ENCODE results near the gene REST. TPM values are rescaled to one million over a fixed set of nuclear protein-coding genes. Genes with fewer than 3 reads are reported as not detected.
"Not testable (repeated sequence)": the region's sequence is repeated elsewhere in the genome, so short reads cannot be mapped to it uniquely, and the experiment has no call there.

Gene REST
- polyA plus RNA-seq (ENCODE audit: insufficient read length in 12 of 12): 10 to 100 TPM in 11 of 12 donors, not detected in 1; 25.5 to 38.7 (median 28.6) TPM
- long read RNA-seq, donor 1, full-length matches to known transcripts: 7 of 109 reads
- long read RNA-seq, donor 1, partial matches to known transcripts: 58 of 109 reads
- long read RNA-seq, donor 1, other reads (novel, unspliced or antisense): 44 of 109 reads
- long read RNA-seq, donor 2, full-length matches to known transcripts: 13 of 72 reads
- long read RNA-seq, donor 2, partial matches to known transcripts: 34 of 72 reads
- long read RNA-seq, donor 2, other reads (novel, unspliced or antisense): 25 of 72 reads
- long read RNA-seq, donor 3, full-length matches to known transcripts: 7 of 7 reads
- long read RNA-seq, donor 3, partial matches to known transcripts: 0 of 7 reads
- long read RNA-seq, donor 3, other reads (novel, unspliced or antisense): 0 of 7 reads
- long read RNA-seq, donor 4, full-length matches to known transcripts: 3 of 14 reads
- long read RNA-seq, donor 4, partial matches to known transcripts: 11 of 14 reads
- long read RNA-seq, donor 4, other reads (novel, unspliced or antisense): 0 of 14 reads
- long read RNA-seq, donor 5, full-length matches to known transcripts: 7 of 134 reads
- long read RNA-seq, donor 5, partial matches to known transcripts: 127 of 134 reads
- long read RNA-seq, donor 5, other reads (novel, unspliced or antisense): 0 of 134 reads
- long read RNA-seq, donor 6, full-length matches to known transcripts: 4 of 4 reads
- long read RNA-seq, donor 6, partial matches to known transcripts: 0 of 4 reads
- long read RNA-seq, donor 6, other reads (novel, unspliced or antisense): 0 of 4 reads
- long read RNA-seq, donor 7, full-length matches to known transcripts: 3 of 27 reads
- long read RNA-seq, donor 7, partial matches to known transcripts: 14 of 27 reads
- long read RNA-seq, donor 7, other reads (novel, unspliced or antisense): 10 of 27 reads
- long read RNA-seq, donor 8, full-length matches to known transcripts: 8 of 82 reads
- long read RNA-seq, donor 8, partial matches to known transcripts: 25 of 82 reads
- long read RNA-seq, donor 8, other reads (novel, unspliced or antisense): 49 of 82 reads
- long read RNA-seq, donor 9: 0 reads
- long read RNA-seq, donor 10, full-length matches to known transcripts: 5 of 65 reads
- long read RNA-seq, donor 10, partial matches to known transcripts: 60 of 65 reads
- long read RNA-seq, donor 10, other reads (novel, unspliced or antisense): 0 of 65 reads
- long read RNA-seq, donor 11, full-length matches to known transcripts: 9 of 18 reads
- long read RNA-seq, donor 11, partial matches to known transcripts: 9 of 18 reads
- long read RNA-seq, donor 11, other reads (novel, unspliced or antisense): 0 of 18 reads

- peak; percentile 68 for DNase-seq
Observed at GRCh38 chr4:56907489-56908205, at the start of gene REST. Gene REST (plus strand): TSS chr4:56907900. CDS start chr4:56910639, 2,739 bp downstream.

- DNase-seq: no peak
Observed at GRCh38 chr4:56859841-56860240, 47.9 kb upstream of the REST start.

GRCh38 chr4:56860781-56861180 is 46.9 kb upstream of the REST start:
- DNase-seq: no peak

GRCh38 chr4:56861360-56861759 is 46.3 kb upstream of the REST start:
- no peak for DNase-seq

GRCh38 chr4:56863441-56864139 is 44.1 kb upstream of the REST start:
- DNase-seq: no peak

GRCh38 chr4:56870946-56871345 is 36.8 kb upstream of the REST start:
- peak; percentile 70 for DNase-seq

- peak; percentile 67 for DNase-seq
Observed at GRCh38 chr4:56871371-56871866, 36.3 kb upstream of the REST start.

- no peak for DNase-seq
Observed at GRCh38 chr4:56874166-56874565, 33.5 kb upstream of the REST start.

- DNase-seq: no peak
Observed at GRCh38 chr4:56874923-56875322, 32.8 kb upstream of the REST start.

GRCh38 chr4:56876264-56876663 is 31.4 kb upstream of the REST start:
- no peak for DNase-seq

- DNase-seq: no peak
Observed at GRCh38 chr4:56879996-56880395, 27.7 kb upstream of the REST start.

- no peak for DNase-seq
Observed at GRCh38 chr4:56880572-56880971, 27.1 kb upstream of the REST start.

GRCh38 chr4:56884511-56884910 is 23.2 kb upstream of the REST start:
- DNase-seq: not testable (repeated sequence)

GRCh38 chr4:56892691-56893090 is 15.0 kb upstream of the REST start:
- DNase-seq: no peak

- DNase-seq: not testable (repeated sequence)
Observed at GRCh38 chr4:56897842-56898241, 9.9 kb upstream of the REST start.

GRCh38 chr4:56900186-56900585 is 7.5 kb upstream of the REST start:
- DNase-seq: not testable (repeated sequence)

- DNase-seq: no peak
Observed at GRCh38 chr4:56902703-56903102, 5.0 kb upstream of the REST start.

GRCh38 chr4:56905796-56906195 is 1.9 kb upstream of the REST start:
- no peak for DNase-seq

- DNase-seq: peak; percentile 7
Observed at GRCh38 chr4:56906489-56907393, 959 bp upstream of the REST start.
